Amygdala (tissue), 56 donors: ENCODE data around the gene PGA5.

ENCODE experiments used
- DNase-seq, 56 donors: peaks; one replicate each; lab custom pipeline; 2025; lab: John Stamatoyannopoulos, UW

PGA5 gene

GRCh38 chr11:61264795-61265194 lies 23.8 kb downstream of the PGA5 start:
- no peak for DNase-seq

- no peak for DNase-seq
Measured at GRCh38 chr11:61265357-61265756, 24.4 kb downstream of the PGA5 start.

GRCh38 chr11:61266602-61267001 lies 25.6 kb downstream of the PGA5 start:
- DNase-seq: no peak

GRCh38 chr11:61267437-61267841 lies 26.5 kb downstream of the PGA5 start:
- no peak for DNase-seq

DNA sequence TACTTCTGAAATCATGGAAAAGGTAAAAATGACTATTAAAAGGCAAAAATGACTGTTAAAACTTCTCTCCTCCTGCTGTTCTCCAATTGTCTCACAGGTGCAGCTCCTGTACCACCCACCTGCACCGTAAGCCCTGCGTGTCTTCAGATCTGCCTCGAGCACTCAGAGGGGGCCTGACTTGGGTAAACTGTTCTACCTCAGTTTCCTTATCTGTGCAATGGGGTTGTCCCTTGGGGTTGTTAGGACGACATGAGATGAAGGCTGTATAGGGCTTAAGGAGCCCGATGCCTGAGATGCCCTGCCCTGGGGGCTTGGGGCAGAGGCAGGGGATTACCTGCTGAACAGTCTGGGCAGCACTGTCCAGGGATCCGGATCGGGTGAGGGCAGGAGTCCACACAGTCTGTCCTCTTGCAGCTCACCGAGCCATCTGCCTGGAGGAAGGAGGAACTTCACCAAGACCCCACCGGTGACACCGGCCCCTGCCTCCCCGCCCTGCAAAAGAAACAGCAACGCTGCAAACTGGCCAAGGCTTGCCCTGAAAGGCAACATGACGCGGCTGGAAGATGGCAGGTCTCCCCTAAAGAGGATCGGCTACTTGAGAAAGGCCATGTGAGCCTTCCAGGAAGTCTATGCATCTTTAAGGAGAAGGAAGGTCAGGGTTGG lies 27.7 kb downstream of the PGA5 start:
- no peak for DNase-seq

DNA sequence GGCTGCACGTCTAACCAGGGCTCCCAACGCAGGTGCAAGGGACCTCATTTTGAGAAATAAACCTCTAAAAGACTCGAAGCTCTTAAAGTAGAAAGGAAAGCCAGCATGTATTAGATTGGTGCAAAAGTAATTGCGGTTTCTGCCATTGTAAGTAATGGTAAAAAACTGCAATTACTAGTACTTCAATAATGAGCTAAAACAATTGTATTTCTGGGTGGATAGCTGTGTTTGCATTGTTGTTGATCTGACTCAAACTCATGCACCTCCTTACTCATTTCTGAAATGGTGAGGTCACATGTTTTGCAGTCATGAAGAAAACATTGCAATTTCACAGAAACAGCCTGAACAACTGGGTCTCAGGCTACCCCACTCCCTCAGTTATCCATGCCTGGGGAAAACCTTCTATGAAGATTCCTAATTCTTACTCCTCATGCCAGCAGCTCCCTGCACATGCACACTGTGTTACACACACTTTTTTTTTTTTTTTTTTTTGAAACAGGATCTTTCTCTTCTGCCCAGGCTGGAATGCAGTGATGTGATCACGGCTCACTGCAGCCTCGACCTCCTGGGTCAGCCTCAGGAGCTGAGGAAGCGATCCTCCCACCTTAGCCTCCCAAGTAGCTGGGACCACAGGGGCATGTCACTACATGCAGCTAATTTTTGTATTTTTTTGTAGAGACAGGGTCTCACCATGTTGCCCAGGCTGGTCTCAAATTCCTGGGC lies 29.5 kb downstream of the PGA5 start:
- no peak for DNase-seq

GRCh38 chr11:61272731-61273130 lies 31.8 kb downstream of the PGA5 start:
- DNase-seq: no peak

DNA sequence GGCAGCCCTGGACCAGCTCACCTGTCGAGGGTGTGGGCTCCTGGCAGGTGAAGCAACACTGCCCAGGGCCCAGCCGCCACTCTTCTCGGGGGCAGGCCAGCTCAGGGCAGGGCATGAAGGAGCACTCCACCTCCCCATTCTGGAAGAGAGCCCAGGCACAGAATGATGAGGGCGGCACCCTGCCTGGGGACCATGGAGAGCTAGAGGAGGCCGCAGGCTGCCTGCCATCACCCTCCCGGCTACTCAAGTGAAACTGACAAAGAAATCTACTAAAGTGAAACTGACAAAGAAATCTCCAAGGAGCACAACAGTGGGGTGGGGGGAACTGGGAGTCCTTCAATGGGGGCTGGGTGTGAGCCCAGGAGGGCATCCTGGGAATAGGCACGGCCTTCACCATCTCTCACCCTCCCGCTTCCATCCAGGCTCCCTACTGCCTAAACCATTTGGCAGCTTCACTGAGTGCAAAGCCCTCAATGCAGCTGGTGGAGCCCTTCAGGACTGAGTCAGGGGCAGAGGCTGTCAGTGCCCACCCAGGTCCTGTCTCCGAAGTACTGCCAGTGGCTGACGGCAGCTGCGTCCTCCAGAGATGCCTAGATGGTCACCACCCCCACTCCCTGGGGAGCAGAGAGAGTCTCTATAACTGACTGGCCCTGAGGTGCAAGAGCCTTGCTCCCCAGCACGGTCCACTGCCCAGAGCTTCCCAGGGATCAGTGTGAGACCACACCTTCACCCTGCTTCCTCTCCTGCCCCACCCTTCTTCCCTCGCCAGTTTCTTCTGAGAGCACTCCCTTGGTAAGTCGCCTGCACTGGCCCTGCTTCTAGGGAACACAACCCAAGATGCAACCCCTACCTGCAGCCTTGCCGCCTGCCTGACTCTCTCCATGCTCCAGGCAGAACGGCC lies 32.5 kb downstream of the PGA5 start:
- peak in 32 of 56 donors; percentile 11 to 74 (median 46) for DNase-seq

- no peak for DNase-seq
Measured at GRCh38 chr11:61274084-61274483, 33.1 kb downstream of the PGA5 start.

DNA sequence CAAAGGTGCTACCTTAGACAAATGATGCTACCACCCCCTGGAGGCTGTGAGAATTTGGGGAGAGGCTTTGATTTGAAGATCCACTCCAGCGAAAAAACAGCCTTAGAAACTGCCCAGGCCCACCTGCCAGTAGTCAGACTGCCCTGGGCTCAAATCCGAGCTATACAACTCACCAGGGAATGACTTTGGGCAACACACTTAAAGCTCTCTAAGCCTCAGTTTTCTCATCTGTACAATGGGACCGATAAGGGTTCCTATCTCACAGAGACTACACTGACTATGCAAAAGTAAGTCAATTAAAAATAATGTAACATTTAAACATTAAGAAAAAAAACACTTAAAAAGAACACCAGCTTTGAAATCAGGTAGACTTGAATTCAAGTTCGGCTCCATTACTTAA lies 34.2 kb downstream of the PGA5 start:
- DNase-seq: no peak

DNA sequence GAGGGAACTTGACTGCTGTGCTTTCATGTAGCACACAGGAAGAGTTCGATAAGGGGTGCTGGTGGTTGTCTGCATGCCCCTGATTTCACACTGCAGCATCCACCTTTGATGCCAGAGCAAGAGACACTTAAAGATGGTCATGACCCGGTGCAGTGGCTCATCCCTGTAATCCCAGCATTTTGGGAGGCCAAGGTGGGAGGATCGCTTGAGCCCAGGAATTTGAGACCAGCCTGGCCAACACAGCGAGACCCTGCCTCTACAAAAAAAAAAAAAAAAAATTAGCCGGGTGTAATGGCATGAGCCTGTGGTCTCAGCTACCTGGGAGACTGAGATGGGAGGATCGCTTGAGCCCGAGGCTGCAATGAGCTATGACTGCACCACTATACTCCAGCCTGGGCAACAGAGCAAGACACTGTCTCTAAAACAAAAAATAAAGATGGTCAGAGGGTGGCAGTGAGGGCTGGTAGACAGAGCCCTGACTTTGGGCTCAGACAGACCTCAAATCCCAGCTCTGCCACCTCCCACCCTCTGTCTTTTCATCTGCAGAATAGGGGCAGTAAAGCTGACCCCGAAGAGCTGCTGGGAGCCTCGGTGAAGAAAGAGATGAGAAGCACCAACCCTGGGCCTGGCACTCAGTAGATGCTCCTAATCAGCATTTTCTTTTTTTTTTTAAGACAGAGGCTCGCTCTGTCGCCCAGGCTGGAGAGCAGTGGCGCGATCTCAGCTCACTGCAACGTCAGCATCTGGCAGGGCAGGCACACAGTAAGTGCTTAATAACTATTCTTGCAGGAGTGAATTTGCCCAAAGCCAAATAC lies 36.4 kb downstream of the PGA5 start:
- DNase-seq: peak in 9 of 56 donors; percentile 8 to 48 (median 22)

DNA sequence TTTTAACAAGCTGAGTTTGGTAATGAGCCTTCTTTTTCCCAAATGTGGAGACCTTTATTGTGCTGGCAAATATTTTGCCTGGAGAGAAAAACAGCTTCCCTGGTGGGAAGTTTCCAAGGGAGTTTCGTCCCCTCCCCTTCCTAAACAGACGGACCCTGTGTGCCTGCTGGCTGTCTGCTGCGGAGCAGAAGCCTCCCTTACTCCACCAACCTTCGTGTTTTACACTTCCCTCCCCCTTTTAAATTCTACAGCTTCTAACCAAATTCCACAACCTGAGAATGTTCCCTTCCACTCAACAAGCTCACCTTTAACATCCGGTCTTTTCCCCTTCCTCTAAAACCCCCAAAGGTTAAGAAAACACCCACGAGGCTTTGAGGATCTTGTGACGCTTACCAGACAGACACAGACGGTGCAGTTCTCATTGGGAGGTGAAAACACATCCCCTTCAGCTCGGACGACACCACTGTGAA lies 37.1 kb downstream of the PGA5 start:
- DNase-seq: peak in 1 of 56 donors; percentile 29

GRCh38 chr11:61279934-61280659 lies 39.1 kb downstream of the PGA5 start:
- no peak for DNase-seq

GRCh38 chr11:61280883-61281580 lies 40.1 kb downstream of the PGA5 start:
- DNase-seq: no peak

- DNase-seq: peak in 2 of 56 donors; percentile 18 to 40
Measured at GRCh38 chr11:61281581-61282250, 40.7 kb downstream of the PGA5 start.

GRCh38 chr11:61283613-61284012 lies 42.6 kb downstream of the PGA5 start:
- DNase-seq: no peak

DNA sequence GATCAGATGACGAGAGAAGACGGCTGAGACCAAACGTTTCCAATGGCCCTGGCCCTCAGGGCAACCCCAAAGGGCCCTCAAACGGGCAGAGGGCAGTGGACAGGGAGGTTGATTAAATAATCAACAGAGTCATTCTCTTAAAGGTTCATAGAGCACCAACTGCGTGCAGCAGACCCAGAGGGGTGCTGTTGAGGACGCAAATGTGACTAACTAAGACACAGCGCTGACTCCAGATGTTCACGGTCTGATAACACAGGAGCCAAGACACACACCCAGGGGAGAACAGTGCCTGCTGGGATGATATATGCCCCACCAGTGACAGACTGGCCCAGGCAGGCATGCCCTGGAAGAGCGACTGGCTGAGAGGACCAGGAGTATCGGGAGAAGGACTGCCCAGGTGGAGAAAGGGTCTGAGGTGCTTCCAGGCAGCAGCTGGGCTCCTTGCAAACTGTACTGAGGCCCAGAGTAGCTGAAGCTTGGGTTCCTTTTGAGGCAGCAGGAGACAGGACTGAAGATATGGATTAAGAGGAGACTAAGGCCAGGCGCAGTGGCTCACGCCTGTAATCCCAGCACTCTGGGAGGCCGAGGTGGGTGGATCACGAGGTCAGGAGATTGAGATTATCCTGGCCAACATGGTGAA lies 46.5 kb downstream of the PGA5 start:
- no peak for DNase-seq
